ENCODE data around the gene SCO1. TPM values are rescaled to one million over a fixed set of nuclear protein-coding genes. Genes with fewer than 3 reads are reported as not detected.

The SCO1 gene
- total and polyA plus RNA-seq, 2 donors (not counting 1 experiment from before 2014, with no cell fraction given), result 16.7 to 56.6 TPM

GRCh38 chr17:10683853-10684252 is 13.5 kb downstream of the SCO1 start:
- H3K36me3 ChIP-seq (ENCODE audit: control insufficient read depth, insufficient read depth, low read length), result peaks cover 6% of the 10 kb centered on the region
- no peaks in the 10 kb centered on the region for H4K20me1 ChIP-seq (ENCODE audit: control insufficient read depth, extremely low read depth, insufficient read depth, low read length)
- no peaks in the 10 kb centered on the region for H3K27me3 ChIP-seq (ENCODE audit: control insufficient read depth, insufficient read depth, low read length)
- H3K9me3 ChIP-seq (ENCODE audit: control insufficient read depth, insufficient read depth, low read depth, low read length), result no peaks in the 10 kb centered on the region
- H3K4me2 ChIP-seq (ENCODE audit: extremely low read depth, insufficient read depth, low read length), result no peak overlapping the region
- H2AFZ ChIP-seq (ENCODE audit: low read length), result no peak overlapping the region
- no peak overlapping the region for H3K9ac ChIP-seq (ENCODE audit: insufficient read depth, low read length)
- no peak overlapping the region for H3K27ac ChIP-seq (ENCODE audit: insufficient read depth, low read length)
- no peak for TF ChIP-seq EZH2 (IDR thresholded peaks at IDR 0.05; ENCODE audit: low read length, missing control alignments)
- TF ChIP-seq, protein P1, sequence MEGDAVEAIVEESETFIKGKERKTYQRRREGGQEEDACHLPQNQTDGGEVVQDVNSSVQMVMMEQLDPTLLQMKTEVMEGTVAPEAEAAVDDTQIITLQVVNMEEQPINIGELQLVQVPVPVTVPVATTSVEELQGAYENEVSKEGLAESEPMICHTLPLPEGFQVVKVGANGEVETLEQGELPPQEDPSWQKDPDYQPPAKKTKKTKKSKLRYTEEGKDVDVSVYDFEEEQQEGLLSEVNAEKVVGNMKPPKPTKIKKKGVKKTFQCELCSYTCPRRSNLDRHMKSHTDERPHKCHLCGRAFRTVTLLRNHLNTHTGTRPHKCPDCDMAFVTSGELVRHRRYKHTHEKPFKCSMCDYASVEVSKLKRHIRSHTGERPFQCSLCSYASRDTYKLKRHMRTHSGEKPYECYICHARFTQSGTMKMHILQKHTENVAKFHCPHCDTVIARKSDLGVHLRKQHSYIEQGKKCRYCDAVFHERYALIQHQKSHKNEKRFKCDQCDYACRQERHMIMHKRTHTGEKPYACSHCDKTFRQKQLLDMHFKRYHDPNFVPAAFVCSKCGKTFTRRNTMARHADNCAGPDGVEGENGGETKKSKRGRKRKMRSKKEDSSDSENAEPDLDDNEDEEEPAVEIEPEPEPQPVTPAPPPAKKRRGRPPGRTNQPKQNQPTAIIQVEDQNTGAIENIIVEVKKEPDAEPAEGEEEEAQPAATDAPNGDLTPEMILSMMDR (conservative IDR thresholded peaks at IDR 0.05 in 1 of 2, IDR thresholded peaks at IDR 0.05 in 1 of 2; ENCODE audit: low read depth in 1 of 2, low read length in 2 of 2), result peak; percentile 23 to 48
- H3K79me2 ChIP-seq (ENCODE audit: control insufficient read depth, insufficient read depth, low read length), result no peaks in the 10 kb centered on the region
- no peak overlapping the region for H3K4me3 ChIP-seq (replicated peaks in 1 of 4; ENCODE audit: control extremely low read depth in 1 of 4, insufficient read depth in 1 of 4, low read depth in 3 of 4, low read length in 4 of 4)
- no peaks in the 10 kb centered on the region for H3K4me1 ChIP-seq (ENCODE audit: control insufficient read depth, extremely low read depth, insufficient read depth, low read length)
- peak; percentile 26 to 51 for DNase-seq (ENCODE audit: low read depth in 2 of 2)

- Histone ChIP-seq H3K27me3 (ENCODE audit: control insufficient read depth, insufficient read depth, low read length) (no peaks in the 10 kb centered on the region), H4K20me1 (ENCODE audit: control insufficient read depth, extremely low read depth, insufficient read depth, low read length) (no peaks in the 10 kb centered on the region), H3K79me2 (ENCODE audit: control insufficient read depth, insufficient read depth, low read length) (no peaks in the 10 kb centered on the region), H3K36me3 (ENCODE audit: control insufficient read depth, insufficient read depth, low read length) (peaks cover 7% of the 10 kb centered on the region), H3K9ac (ENCODE audit: insufficient read depth, low read length) (no peak overlapping the region), H3K4me3 (replicated peaks in 1 of 4; ENCODE audit: control extremely low read depth in 1 of 4, insufficient read depth in 1 of 4, low read depth in 3 of 4, low read length in 4 of 4) (no peak overlapping the region), H3K4me1 (ENCODE audit: control insufficient read depth, extremely low read depth, insufficient read depth, low read length) (no peaks in the 10 kb centered on the region), H3K4me2 (ENCODE audit: extremely low read depth, insufficient read depth, low read length) (no peak overlapping the region), H3K27ac (ENCODE audit: insufficient read depth, low read length) (no peak overlapping the region), H3K9me3 (ENCODE audit: control insufficient read depth, insufficient read depth, low read depth, low read length) (no peaks in the 10 kb centered on the region), H2AFZ (ENCODE audit: low read length) (no peak overlapping the region)
- DNase-seq (ENCODE audit: low read depth in 2 of 2), result peak; percentile 15 to 93
- TF ChIP-seq EZH2 (IDR thresholded peaks at IDR 0.05; ENCODE audit: low read length, missing control alignments), result no peak
- TF ChIP-seq, protein P1 (conservative IDR thresholded peaks at IDR 0.05 in 1 of 2, IDR thresholded peaks at IDR 0.05 in 1 of 2; ENCODE audit: low read depth in 1 of 2, low read length in 2 of 2), result no peak
Observed at GRCh38 chr17:10681866-10682446, 15.4 kb downstream of the SCO1 start.

DNA sequence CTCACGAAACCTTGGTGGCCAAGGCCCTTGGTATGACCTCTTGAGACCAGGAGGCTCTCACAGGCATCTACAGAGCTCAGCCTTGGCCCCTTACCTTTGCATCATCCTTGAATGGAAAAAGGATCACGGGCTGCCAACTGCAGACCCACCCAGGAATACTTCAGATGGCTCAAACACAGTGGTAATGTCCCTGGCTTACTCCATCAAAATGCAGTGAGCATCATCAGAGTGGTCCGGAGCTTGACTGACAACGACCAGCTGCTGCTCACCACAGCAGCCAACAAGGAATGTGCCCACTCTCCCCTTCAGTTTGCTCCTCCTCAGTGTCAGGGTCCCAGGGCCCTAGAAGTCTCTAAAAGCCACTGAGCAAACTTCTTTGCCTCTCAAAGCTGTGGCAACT is 22.6 kb downstream of the SCO1 start:
- Histone ChIP-seq H3K4me3 (replicated peaks in 1 of 4; ENCODE audit: control extremely low read depth in 1 of 4, insufficient read depth in 1 of 4, low read depth in 3 of 4, low read length in 4 of 4) (no peak overlapping the region), H4K20me1 (ENCODE audit: control insufficient read depth, extremely low read depth, insufficient read depth, low read length) (no peaks in the 10 kb centered on the region), H3K9me3 (ENCODE audit: control insufficient read depth, insufficient read depth, low read depth, low read length) (no peaks in the 10 kb centered on the region), H3K4me2 (ENCODE audit: extremely low read depth, insufficient read depth, low read length) (no peak overlapping the region), H3K27me3 (ENCODE audit: control insufficient read depth, insufficient read depth, low read length) (no peaks in the 10 kb centered on the region), H3K4me1 (ENCODE audit: control insufficient read depth, extremely low read depth, insufficient read depth, low read length) (no peaks in the 10 kb centered on the region), H2AFZ (ENCODE audit: low read length) (no peak overlapping the region), H3K9ac (ENCODE audit: insufficient read depth, low read length) (no peak overlapping the region), H3K79me2 (ENCODE audit: control insufficient read depth, insufficient read depth, low read length) (no peaks in the 10 kb centered on the region), H3K36me3 (ENCODE audit: control insufficient read depth, insufficient read depth, low read length) (peaks cover 2% of the 10 kb centered on the region), H3K27ac (ENCODE audit: insufficient read depth, low read length) (no peak overlapping the region)
- DNase-seq (ENCODE audit: low read depth in 2 of 2), result no peak
- TF ChIP-seq, protein P1 (conservative IDR thresholded peaks at IDR 0.05 in 1 of 2, IDR thresholded peaks at IDR 0.05 in 1 of 2; ENCODE audit: low read depth in 1 of 2, low read length in 2 of 2), result no peak
- no peak for TF ChIP-seq EZH2 (IDR thresholded peaks at IDR 0.05; ENCODE audit: low read length, missing control alignments)

Data from fibroblast of lung (primary cell).